ENCODE results near the gene CACNA2D3.

- TF ChIP-seq, protein P1, sequence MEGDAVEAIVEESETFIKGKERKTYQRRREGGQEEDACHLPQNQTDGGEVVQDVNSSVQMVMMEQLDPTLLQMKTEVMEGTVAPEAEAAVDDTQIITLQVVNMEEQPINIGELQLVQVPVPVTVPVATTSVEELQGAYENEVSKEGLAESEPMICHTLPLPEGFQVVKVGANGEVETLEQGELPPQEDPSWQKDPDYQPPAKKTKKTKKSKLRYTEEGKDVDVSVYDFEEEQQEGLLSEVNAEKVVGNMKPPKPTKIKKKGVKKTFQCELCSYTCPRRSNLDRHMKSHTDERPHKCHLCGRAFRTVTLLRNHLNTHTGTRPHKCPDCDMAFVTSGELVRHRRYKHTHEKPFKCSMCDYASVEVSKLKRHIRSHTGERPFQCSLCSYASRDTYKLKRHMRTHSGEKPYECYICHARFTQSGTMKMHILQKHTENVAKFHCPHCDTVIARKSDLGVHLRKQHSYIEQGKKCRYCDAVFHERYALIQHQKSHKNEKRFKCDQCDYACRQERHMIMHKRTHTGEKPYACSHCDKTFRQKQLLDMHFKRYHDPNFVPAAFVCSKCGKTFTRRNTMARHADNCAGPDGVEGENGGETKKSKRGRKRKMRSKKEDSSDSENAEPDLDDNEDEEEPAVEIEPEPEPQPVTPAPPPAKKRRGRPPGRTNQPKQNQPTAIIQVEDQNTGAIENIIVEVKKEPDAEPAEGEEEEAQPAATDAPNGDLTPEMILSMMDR (IDR thresholded peaks at IDR 0.05), result no peak
- no peak for TF ChIP-seq EZH2phosphoT487 (IDR thresholded peaks at IDR 0.05)
These were observed 103.6 kb downstream of the CACNA2D3 start for GRCh38 chr3:54225841-54226528.
